Stomach (tissue), 9 donors: ENCODE results near the gene KCNQ1. TPM values are rescaled to one million over a fixed set of nuclear protein-coding genes. Genes with fewer than 3 reads are reported as not detected.

ENCODE experiments used
- DNase-seq, 2 donors: peaks; one replicate each; pipeline versions ENCODE4 v3.0.0 to v3.0.0-alpha.2; 2013 to 2019
- H3K27ac ChIP-seq, 5 donors: fragments of 200-600 bp in 4 of 5; sonication (generic) in 4 of 5; one replicate each; pipeline ENCODE4 v1.5.1; 2013 to 2019; ENCODE audit warnings: mild to moderate bottlenecking in 1 of 5, moderate library complexity in 1 of 5
- H3K27me3 ChIP-seq, 3 donors: fragments of 200-600 bp; sonication (generic); one replicate each; pipeline ENCODE4 v1.5.1; 2017 to 2019; ENCODE audit warnings: mixed run types in 1 of 3
- H3K36me3 ChIP-seq, 4 donors: fragments of 200-600 bp; sonication (generic); 1 replicate in 3 of 4; 2 replicates in 1 of 4; pipeline ENCODE4 v1.5.1; 2016 to 2019
- H3K4me1 ChIP-seq, 4 donors: fragments of 200-600 bp; sonication (generic); one replicate each; pipeline ENCODE4 v1.5.1; 2016 to 2019
- H3K4me3 ChIP-seq, 4 donors: fragments of 200-600 bp; sonication (generic) in 3 of 4; one replicate each; pipeline ENCODE4 v1.5.1; 2016 to 2019; ENCODE audit warnings: mild to moderate bottlenecking in 1 of 4
- H3K9me3 ChIP-seq, 4 donors: fragments of 200-600 bp; sonication (generic); one replicate each; pipeline ENCODE4 v1.5.1; 2016 to 2019
- EP300 ChIP-seq: sonication (generic); formaldehyde crosslinking; IDR thresholded peaks from one replicate; pipeline ENCODE4 v1.6.1; 2017; ENCODE audit warnings: antibody characterized with exemption
- POLR2A ChIP-seq, 4 donors: fragments of 450-650 bp; IDR thresholded peaks; one replicate each; pipeline ENCODE4 v1.6.1; 2016; ENCODE audit warnings: antibody characterized with exemption in 4 of 4, control low read depth in 2 of 4, mild to moderate bottlenecking in 1 of 4, moderate library complexity in 1 of 4
- POLR2AphosphoS5 ChIP-seq, 3 donors: sonication (generic); formaldehyde crosslinking; IDR thresholded peaks; one replicate each; pipeline ENCODE4 v1.6.1; 2016; ENCODE audit warnings: antibody characterized with exemption in 3 of 3
- WGBS, 5 donors: extraction: QIAGEN DNeasy Blood & Tissue Kit in 3 of 5; methylation state at CpG; one replicate each; pipeline versions ENCODE4 v1.1.5 to v1.1.7; 2013 to 2018; 5-methylcytosine and 5-hydroxymethylcytosine counted together
- intact Hi-C: fragments of 100-400 bp; cut with DNase I; formaldehyde crosslinking; loops from one replicate; pipeline ENCODE4 v1.15.1; 2023; ENCODE audit warnings: low total_unique reads
- polyA plus RNA-seq, 3 donors: library from polyadenylated mRNA; stranded (reverse); fragments of 200-250 nt; gene quantifications; one replicate each; pipeline ENCODE4 v1.2.3, GENCODE V29; 2013
- total RNA-seq, 5 donors: library from RNA; depleted of rRNA; stranded (reverse); fragments of >200 nt; gene quantifications; one replicate each; pipeline versions ENCODE4 v1.1.0 to v1.2.3, GENCODE V29; 2014 to 2016
- TF ChIP-seq, protein P1 (sequence below), 7 experiments: fragments of 450-650 bp in 4 of 7; fragments of 200-600 bp in 3 of 7; sonication (generic) in 3 of 7; IDR thresholded peaks; one replicate each; pipeline ENCODE4 v1.5.1; 2016 to 2019; ENCODE audit warnings: antibody characterized with exemption in 7 of 7, control low read depth in 2 of 7, mild to moderate bottlenecking in 1 of 7
- donor health status: healthy with polysubstance abuse.
- donor health status: Bipolar disorder and iron deficiency.
- donor health status: healthy.

The KCNQ1 gene
- total and polyA plus RNA-seq, 8 donors = 12.1 to 155 (median 49.0) TPM

DNA sequence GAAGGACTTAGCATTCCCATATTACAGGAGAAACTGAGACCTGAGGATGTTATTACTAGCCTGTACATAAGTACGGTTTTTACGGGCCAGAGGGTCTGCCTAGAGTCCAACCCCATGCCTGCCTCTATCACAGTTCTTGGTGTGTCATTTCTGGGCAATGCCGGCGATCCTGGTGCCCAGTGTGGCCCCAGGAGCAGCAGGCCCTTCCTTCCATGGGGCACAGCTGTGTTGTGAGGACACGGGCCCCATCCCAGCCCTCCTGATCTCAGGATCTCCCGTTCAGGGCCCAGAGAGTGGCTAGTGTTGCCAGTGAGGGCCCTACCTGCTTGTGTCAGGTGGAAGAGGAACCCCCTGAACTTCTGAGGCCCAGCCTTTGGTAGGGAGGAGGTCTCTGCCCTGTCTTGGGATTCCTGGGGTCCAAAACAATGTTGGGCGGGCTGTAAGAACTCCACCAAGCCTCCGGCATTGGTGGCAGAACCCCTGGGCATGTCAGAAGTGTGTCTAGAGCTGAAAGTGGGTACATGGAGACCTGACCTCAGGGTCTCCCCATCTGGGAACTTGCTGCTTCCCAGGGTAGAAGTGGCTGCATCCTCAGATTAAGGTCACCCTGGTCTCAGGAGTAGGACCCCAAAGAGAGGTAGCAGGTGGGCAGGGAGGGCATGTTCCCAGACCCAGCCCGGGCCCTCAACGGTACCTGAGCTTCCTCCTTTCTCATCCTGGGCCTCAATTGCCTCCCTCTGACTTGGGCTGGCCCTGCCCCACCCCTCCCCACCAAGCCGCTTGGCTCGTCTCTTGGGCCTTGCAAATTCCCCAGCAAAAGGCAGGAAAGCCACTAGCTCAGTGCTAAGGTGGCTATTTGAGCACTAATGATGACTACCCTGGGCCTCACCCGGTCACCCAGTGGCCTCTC lies 329.6 kb downstream of the KCNQ1 start:
- DNase-seq = peak in 1 of 2 donors; percentile 23
- TF ChIP-seq, protein P1, sequence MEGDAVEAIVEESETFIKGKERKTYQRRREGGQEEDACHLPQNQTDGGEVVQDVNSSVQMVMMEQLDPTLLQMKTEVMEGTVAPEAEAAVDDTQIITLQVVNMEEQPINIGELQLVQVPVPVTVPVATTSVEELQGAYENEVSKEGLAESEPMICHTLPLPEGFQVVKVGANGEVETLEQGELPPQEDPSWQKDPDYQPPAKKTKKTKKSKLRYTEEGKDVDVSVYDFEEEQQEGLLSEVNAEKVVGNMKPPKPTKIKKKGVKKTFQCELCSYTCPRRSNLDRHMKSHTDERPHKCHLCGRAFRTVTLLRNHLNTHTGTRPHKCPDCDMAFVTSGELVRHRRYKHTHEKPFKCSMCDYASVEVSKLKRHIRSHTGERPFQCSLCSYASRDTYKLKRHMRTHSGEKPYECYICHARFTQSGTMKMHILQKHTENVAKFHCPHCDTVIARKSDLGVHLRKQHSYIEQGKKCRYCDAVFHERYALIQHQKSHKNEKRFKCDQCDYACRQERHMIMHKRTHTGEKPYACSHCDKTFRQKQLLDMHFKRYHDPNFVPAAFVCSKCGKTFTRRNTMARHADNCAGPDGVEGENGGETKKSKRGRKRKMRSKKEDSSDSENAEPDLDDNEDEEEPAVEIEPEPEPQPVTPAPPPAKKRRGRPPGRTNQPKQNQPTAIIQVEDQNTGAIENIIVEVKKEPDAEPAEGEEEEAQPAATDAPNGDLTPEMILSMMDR (IDR thresholded peaks at IDR 0.05) = no peak
- no peak for TF ChIP-seq POLR2A (IDR thresholded peaks at IDR 0.05)
- TF ChIP-seq EP300 = no peak
- TF ChIP-seq POLR2AphosphoS5 (IDR thresholded peaks at IDR 0.05) = no peak
- WGBS, 5 donors = 90 to 97% (median 95%) methylated on average over 11 to 13 of the region's 13 CpGs
- no peaks in the 10 kb centered on the region for H3K9me3 ChIP-seq
- H3K4me1 ChIP-seq = peaks cover 25 to 32% (median 27%) of the 10 kb centered on the region in 4 donors
- no peak overlapping the region for H3K4me3 ChIP-seq
- intact Hi-C loops = no loop called here
- H3K27me3 ChIP-seq = no peaks in the 10 kb centered on the region
- H3K36me3 ChIP-seq = peaks cover 0 to 13% (median 0%) of the 10 kb centered on the region in 4 donors
- no peak overlapping the region for H3K27ac ChIP-seq

DNA sequence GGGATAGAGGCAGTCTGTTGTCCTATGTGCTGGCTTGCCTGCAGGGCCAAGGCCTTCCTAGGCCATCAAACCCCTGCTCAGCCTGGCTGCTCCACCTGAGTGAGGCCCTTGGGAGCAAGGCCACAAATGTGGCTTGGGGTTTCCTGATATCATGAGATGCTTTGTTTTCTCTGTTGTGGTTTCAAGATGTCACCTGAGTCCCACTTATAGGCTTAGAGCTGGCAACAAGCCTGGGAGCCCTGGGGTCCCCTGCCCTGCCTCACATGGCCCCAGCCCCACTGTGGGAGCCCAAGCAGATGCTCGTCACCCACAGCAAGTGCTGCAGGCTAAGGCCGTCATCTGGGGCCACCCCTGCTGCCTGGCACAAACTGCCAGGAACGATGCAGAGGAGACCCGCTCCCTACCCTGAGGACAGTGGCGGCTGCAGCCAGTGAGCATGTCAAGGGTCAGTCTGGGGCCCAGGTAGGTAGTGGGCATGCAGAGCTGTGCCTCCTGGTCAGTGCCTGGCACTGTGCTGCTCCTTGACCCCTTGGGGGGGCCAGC lies 330.3 kb downstream of the KCNQ1 start:
- Histone ChIP-seq H3K36me3 (peaks cover 0 to 8% (median 0%) of the 10 kb centered on the region in 4 donors), H3K4me1 (peaks cover 32 to 39% (median 34%) of the 10 kb centered on the region in 4 donors), H3K9me3 (no peaks in the 10 kb centered on the region), H3K27me3 (no peaks in the 10 kb centered on the region), H3K4me3 (no peak overlapping the region), H3K27ac (no peak overlapping the region)
- peak in 1 of 2 donors; percentile 20 for DNase-seq
- WGBS, 5 donors = 86 to 100% (median 93%) methylated on average over 5 of the region's 5 CpGs
- TF ChIP-seq POLR2A (IDR thresholded peaks at IDR 0.05) (no peak), POLR2AphosphoS5 (IDR thresholded peaks at IDR 0.05) (no peak), EP300 (no peak)
- TF ChIP-seq, protein P1 (IDR thresholded peaks at IDR 0.05) = no peak
- intact Hi-C loops = no loop called here

DNA sequence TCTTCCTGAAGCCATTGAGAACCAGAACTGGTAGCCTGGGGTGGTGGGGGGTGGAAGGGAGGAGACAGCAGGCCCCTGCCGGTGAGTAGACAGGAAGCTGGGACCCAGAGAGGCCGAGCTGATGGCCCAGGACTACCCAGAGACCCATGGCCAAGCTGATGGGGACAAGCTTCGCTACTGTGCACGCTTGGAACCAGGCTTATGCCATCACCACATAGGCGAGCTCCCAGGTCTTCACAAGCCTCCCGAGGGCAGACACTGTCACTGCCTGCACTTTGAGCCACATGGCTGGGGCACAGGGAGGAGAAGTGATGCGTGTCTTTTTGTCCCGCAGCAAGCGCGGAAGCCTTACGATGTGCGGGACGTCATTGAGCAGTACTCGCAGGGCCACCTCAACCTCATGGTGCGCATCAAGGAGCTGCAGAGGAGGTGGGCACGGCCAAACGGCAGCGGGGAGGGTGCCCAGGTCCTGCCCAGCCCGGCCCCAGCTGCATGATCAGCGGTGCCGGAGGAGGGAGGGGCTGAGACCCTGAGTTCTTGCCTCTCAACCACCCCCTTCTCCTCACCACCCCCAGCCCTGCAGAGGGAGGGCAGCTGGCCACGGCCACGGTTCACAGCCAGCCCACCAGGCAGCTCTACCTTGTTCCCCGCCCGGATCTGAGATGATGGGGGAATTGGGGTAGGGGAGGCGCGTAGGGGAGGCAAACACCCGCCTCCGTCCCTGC lies 331.0 kb downstream of the KCNQ1 start:
- WGBS, 5 donors = 93 to 95% (median 94%) methylated on average over 28 to 29 of the region's 29 CpGs
- peak in 1 of 2 donors; percentile 17 for DNase-seq
- H3K9me3 ChIP-seq = no peaks in the 10 kb centered on the region
- peaks cover 39 to 45% (median 40%) of the 10 kb centered on the region in 4 donors for H3K4me1 ChIP-seq
- peak overlapping the region in 1 of 5 donors; percentile 24 for H3K27ac ChIP-seq
- H3K27me3 ChIP-seq = no peaks in the 10 kb centered on the region
- TF ChIP-seq POLR2A (IDR thresholded peaks at IDR 0.05) (no peak), EP300 (no peak), POLR2AphosphoS5 (IDR thresholded peaks at IDR 0.05) (no peak)
- TF ChIP-seq, protein P1 (IDR thresholded peaks at IDR 0.05) = no peak
- no peak overlapping the region for H3K4me3 ChIP-seq
- intact Hi-C loops = no loop called here
- H3K36me3 ChIP-seq = peaks cover 0 to 6% (median 0%) of the 10 kb centered on the region in 4 donors
